H1 (cell line): ENCODE data around the gene LGI4.

Source experiments
- CREB1 ChIP-seq: IDR thresholded peaks from 2 replicates; pipeline ENCODE4 v1.6.1; 2012; ENCODE audit warnings: inconsistent platforms
- CTCF ChIP-seq, 3 experiments: IDR thresholded peaks; 1 replicate in 2 of 3; 2 replicates in 1 of 3; pipeline versions ENCODE4 v1.5.1 to v1.6.1; 2011; ENCODE audit warnings: low read length in 3 of 3, mild to moderate bottlenecking in 3 of 3, inconsistent platforms in 2 of 3, low read depth in 1 of 3, moderate library complexity in 1 of 3; ENCODE audit not compliant: insufficient read depth in 1 of 3; ENCODE audit errors: control extremely low read depth in 1 of 3
- E2F6 ChIP-seq: IDR thresholded peaks from 2 replicates; pipeline ENCODE4 v1.6.1; 2012; ENCODE audit warnings: inconsistent platforms
- EZH2 ChIP-seq: fragments of 200-600 bp; sonication (generic); IDR thresholded peaks from 2 replicates; pipeline ENCODE4 v1.7.1; 2012; ENCODE audit warnings: low read depth, mild to moderate bottlenecking, moderate library complexity, low read length, inconsistent platforms; ENCODE audit not compliant: severe bottlenecking
- JUN ChIP-seq: IDR thresholded peaks from 2 replicates; pipeline ENCODE4 v1.6.1; 2011; ENCODE audit warnings: low read depth, mild to moderate bottlenecking, improper control_type of control experiment, low read length
- NRF1 ChIP-seq: IDR thresholded peaks from 2 replicates; pipeline ENCODE4 v1.6.1; 2011; ENCODE audit warnings: mild to moderate bottlenecking, low read depth, low read length, improper control_type of control experiment
- PHF8 ChIP-seq: fragments of 200-600 bp; sonication (generic); conservative IDR thresholded peaks from 2 replicates; pipeline ENCODE4 v1.7.1; 2012; ENCODE audit warnings: low read depth, mild to moderate bottlenecking, inconsistent platforms, low read length, moderate library complexity
- RNF2 ChIP-seq: fragments of 200-900, 300-1000 bp; sonication (generic); IDR thresholded peaks from 2 replicates; pipeline ENCODE4 v1.7.1; 2016; ENCODE audit warnings: borderline replicate concordance, low read depth, mild to moderate bottlenecking, antibody characterized with exemption, low read length; ENCODE audit not compliant: poor library complexity, severe bottlenecking; ENCODE audit errors: missing control alignments
- SUZ12 ChIP-seq: fragments of 200-600 bp; sonication (generic); IDR thresholded peaks from 2 replicates; pipeline ENCODE4 v1.6.1; 2012; ENCODE audit warnings: mild to moderate bottlenecking, inconsistent platforms, low read length, moderate library complexity, mixed read lengths
- TAF1 ChIP-seq: IDR thresholded peaks from 2 replicates; pipeline ENCODE4 v1.6.1; 2011; ENCODE audit warnings: mild to moderate bottlenecking, low read depth, low read length
- ZNF274 ChIP-seq: IDR thresholded peaks from 2 replicates; pipeline ENCODE4 v1.7.0; 2012; ENCODE audit warnings: low read length, borderline replicate concordance; ENCODE audit errors: extremely low read depth

GRCh38 chr19:35100588-35101533 lies 34.0 kb downstream of the LGI4 start:
- TF ChIP-seq RNF2, result no peak
- TF ChIP-seq PHF8, result no peak
- TF ChIP-seq NRF1, result no peak
- TF ChIP-seq CTCF (IDR thresholded peaks at IDR 0.05; ENCODE audit: control extremely low read depth in 1 of 3, insufficient read depth in 1 of 3, low read depth in 1 of 3, low read length in 3 of 3), result no peak
- no peak for TF ChIP-seq ZNF274
- no peak for TF ChIP-seq JUN
- TF ChIP-seq CREB1, result no peak
- TF ChIP-seq E2F6, result no peak
- no peak for TF ChIP-seq SUZ12
- TF ChIP-seq TAF1, result no peak
- TF ChIP-seq EZH2, result no peak
